Measurements from ENCODE around the gene METTL26. TPM values are rescaled to one million over a fixed set of nuclear protein-coding genes. Genes with fewer than 3 reads are reported as not detected.
A peak's percentile ranks its signal among the peaks of the same experiment; 100 is the strongest.

The METTL26 gene
- total and polyA plus RNA-seq, 9 of the 15 experiments (the other 6 are each of a cell fraction or from before 2014, with no cell fraction given) = 7.3 to 262 (median 80.9) TPM

DNA sequence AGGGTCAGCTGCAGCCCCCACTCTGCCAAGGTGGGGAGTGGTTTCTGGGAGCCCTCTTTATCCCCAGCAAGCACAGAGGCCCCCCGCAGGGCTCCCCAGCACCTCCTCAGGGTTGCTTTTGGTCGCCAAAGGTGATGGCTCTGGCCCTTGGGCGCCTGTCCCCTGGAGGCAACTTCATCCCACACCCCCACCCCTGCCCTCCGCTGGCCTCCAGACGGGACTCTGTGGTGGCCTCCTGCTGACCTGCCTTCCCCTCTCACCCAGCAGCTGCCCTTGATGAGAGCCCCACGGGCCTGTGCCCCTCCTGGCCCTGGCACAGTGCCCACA is 24.0 kb upstream of the METTL26 start:
- 38% methylated on average over 6 of the region's 6 CpGs for WGBS (ENCODE audit: insufficient coverage, low coverage, missing lambda C conversion rate)
- ATAC-seq (no peak), DNase-seq (ENCODE audit: extremely low read depth in 1 of 4, low spot score in 3 of 4) (no peak), FAIRE-seq (no peak)
- Histone ChIP-seq H3K36me3 (ENCODE audit: control insufficient read depth, insufficient read depth, low read length) (no peaks in the 10 kb centered on the region), H3K4me1 (replicated peaks in 1 of 2; ENCODE audit: control insufficient read depth in 2 of 2, insufficient read depth in 2 of 2, low read length in 2 of 2) (peaks cover 2 to 92% of the 10 kb centered on the region in 2 experiments; a peak in 4 of 5 replicates), H3K27me3 (ENCODE audit: control insufficient read depth in 2 of 2, insufficient read depth in 2 of 2, low read length in 2 of 2) (no peaks in the 10 kb centered on the region), H4K20me1 (replicated peaks; ENCODE audit: control insufficient read depth, insufficient read depth, low read length) (no peaks in the 10 kb centered on the region), H3K9ac (ENCODE audit: insufficient read depth in 1 of 2, low read depth in 2 of 2, low read length in 2 of 2) (peak overlapping the region in 1 of 2 experiments; percentile 53; a peak in 3 of 4 replicates), H3K4me3 (peak overlapping the region; percentile 18; the same call in 1 of the 2 replicates), H3K27ac (ENCODE audit: extremely low read depth, low read depth, low read length) (no peak overlapping the region), H3K79me2 (ENCODE audit: control insufficient read depth, insufficient read depth, low read length) (no peaks in the 10 kb centered on the region; the same call in 2 of the 3 replicates), H3K4me2 (ENCODE audit: insufficient read depth, low read length) (peak overlapping the region; percentile 66), H2AFZ (ENCODE audit: low read depth, low read length) (peak overlapping the region; percentile 89; the same call in 1 of the 2 replicates), H3K9me3 (replicated peaks; ENCODE audit: control insufficient read depth, insufficient read depth, low read depth, low read length) (no peaks in the 10 kb centered on the region), H3K9me1 (ENCODE audit: control insufficient read depth, insufficient read depth, low read length) (no peaks in the 10 kb centered on the region)
- POLR2A ChIA-PET = interaction anchor here (0.6 to 1.4 kb wide), 4 partner anchors 9 to 81 kb away, joined by 3 to 6 read pairs (median 4); no protein-coding TSS in a partner anchor
- in situ Hi-C loops (cut with MboI) = no loop called here
- TF ChIP-seq, protein P1, sequence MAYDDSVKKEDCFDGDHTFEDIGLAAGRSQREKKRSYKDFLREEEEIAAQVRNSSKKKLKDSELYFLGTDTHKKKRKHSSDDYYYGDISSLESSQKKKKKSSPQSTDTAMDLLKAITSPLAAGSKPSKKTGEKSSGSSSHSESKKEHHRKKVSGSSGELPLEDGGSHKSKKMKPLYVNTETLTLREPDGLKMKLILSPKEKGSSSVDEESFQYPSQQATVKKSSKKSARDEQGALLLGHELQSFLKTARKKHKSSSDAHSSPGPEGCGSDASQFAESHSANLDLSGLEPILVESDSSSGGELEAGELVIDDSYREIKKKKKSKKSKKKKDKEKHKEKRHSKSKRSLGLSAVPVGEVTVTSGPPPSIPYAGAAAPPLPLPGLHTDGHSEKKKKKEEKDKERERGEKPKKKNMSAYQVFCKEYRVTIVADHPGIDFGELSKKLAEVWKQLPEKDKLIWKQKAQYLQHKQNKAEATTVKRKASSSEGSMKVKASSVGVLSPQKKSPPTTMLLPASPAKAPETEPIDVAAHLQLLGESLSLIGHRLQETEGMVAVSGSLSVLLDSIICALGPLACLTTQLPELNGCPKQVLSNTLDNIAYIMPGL (CRISPR knock-in tag; IDR thresholded peaks at IDR 0.05) = 0 out of 2 replicates have a peak, but pooled peaks have one; percentile 40
- TF ChIP-seq FIP1L1 (IDR thresholded peaks at IDR 0.05; ENCODE audit: low read depth, low read length, poor library complexity, severe bottlenecking) = peak; percentile 46
- no peak for TF ChIP-seq ZNF79 (CRISPR knock-in tag; IDR thresholded peaks at IDR 0.05; ENCODE audit: low read depth)
- TF ChIP-seq PCBP1 (IDR thresholded peaks at IDR 0.05; ENCODE audit: low read depth, low read length, poor library complexity, severe bottlenecking) = peak; percentile 15
- no TSS peak for BruUV-seq (replicated peaks)
- CTCF ChIA-PET (ENCODE audit: low intra/inter-chr PET ratio) = interaction anchor here (1.9 kb wide), 1 partner anchor 81 kb away, joined by 8 read pairs; no protein-coding TSS in a partner anchor
- intact Hi-C loops (cut with micrococcal nuclease) = loop anchor here (2.0 to 10.0 kb wide), 2 partner anchors 71 to 265 kb away; partner anchors contain the start of gene NME4
